Fibroblast of mammary gland (primary cell): Measurements from ENCODE around the gene CLDN34.

ENCODE experiments used
- DNase-seq: peaks from one replicate; pipeline ENCODE4 v3.0.0-alpha.2; 2010; ENCODE audit warnings: low read depth
- H3K4me3 ChIP-seq: 2 replicates; pipeline ENCODE4 v1.5.1; 2011; ENCODE audit warnings: low read depth, mild to moderate bottlenecking, low read length, moderate library complexity; ENCODE audit not compliant: control insufficient read depth
- TF ChIP-seq, protein P1 (sequence below): conservative IDR thresholded peaks from 2 replicates; pipeline ENCODE4 v1.5.1; 2011; ENCODE audit warnings: low read depth, low read length, inconsistent platforms; ENCODE audit not compliant: control insufficient read depth, insufficient read depth

The CLDN34 gene

DNA sequence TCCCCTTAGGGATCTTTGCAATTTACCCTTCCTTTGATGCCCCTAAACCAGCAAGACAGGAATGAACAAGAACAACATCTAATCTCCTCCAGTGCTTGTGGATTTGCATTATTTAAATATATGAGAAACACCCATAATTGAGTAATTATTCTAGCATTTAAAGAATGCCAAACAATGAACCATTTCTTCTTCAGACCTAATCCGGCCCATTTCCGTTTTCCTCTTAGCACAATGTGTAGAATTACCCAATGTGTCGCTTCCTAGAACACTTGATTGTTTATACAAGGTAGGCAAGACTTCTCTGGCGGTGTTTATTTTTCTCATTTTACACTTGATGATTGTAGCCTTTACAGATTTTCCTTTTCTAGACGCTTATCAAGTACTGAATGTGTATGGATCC, 43.5 kb downstream of the CLDN34 start:
- no peak for DNase-seq
- TF ChIP-seq, protein P1, sequence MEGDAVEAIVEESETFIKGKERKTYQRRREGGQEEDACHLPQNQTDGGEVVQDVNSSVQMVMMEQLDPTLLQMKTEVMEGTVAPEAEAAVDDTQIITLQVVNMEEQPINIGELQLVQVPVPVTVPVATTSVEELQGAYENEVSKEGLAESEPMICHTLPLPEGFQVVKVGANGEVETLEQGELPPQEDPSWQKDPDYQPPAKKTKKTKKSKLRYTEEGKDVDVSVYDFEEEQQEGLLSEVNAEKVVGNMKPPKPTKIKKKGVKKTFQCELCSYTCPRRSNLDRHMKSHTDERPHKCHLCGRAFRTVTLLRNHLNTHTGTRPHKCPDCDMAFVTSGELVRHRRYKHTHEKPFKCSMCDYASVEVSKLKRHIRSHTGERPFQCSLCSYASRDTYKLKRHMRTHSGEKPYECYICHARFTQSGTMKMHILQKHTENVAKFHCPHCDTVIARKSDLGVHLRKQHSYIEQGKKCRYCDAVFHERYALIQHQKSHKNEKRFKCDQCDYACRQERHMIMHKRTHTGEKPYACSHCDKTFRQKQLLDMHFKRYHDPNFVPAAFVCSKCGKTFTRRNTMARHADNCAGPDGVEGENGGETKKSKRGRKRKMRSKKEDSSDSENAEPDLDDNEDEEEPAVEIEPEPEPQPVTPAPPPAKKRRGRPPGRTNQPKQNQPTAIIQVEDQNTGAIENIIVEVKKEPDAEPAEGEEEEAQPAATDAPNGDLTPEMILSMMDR, result no peak
- H3K4me3 ChIP-seq, result no peak overlapping the region

DNA sequence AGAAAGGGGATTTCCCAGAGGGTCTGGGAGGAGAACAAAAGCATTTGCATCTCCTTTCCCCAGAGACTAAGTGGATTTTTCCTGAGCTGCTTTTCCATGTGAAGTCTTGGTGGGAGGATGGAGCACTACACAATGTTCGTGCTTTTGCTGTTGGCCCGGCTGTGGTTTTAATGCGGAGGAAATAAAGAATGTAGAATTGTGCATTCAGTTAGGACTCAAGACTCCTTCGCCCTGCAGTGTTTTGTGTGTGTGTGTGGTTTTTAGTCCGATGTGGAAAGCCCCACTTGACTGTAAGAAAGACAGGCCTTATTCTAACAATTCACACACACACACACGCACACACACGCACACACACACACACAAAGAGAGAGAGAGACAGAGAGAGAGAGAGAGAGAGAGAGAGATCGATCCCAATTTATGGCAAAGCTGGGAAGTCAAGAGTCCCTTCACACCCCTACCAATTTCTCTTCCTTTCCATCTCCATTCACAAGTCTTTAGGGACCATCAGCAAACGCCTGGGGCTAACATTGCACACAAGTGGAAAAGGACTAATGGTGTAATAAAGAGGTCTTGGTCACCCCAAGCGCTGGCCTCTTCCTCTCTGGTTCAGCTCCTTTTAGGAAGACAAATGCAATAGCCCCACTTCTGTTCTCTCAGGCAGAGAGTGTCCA, 44.2 kb downstream of the CLDN34 start:
- H3K4me3 ChIP-seq, result no peak overlapping the region
- DNase-seq, result no peak
- TF ChIP-seq, protein P1, result no peak

DNA sequence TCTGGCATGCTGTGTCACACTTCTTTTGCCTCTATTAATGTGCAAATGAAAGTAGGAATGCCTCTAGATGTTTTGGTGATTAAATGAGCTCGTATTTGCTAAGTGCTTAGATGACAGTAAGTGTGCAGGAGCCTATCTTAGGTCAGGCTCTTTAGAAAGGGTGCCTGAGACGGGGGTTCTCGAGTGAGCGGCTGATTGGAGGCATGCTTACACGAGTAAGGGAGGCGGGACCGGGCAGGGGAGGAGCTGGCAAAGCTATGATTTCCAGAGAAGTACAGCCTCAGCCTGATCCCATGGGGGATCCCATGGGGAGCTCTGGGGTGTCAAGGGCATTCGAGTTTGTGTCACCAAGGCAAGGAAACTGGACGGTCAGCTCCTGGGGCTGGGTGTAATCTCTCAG, 44.8 kb downstream of the CLDN34 start:
- DNase-seq, result no peak
- TF ChIP-seq, protein P1, result no peak
- no peak overlapping the region for H3K4me3 ChIP-seq

DNA sequence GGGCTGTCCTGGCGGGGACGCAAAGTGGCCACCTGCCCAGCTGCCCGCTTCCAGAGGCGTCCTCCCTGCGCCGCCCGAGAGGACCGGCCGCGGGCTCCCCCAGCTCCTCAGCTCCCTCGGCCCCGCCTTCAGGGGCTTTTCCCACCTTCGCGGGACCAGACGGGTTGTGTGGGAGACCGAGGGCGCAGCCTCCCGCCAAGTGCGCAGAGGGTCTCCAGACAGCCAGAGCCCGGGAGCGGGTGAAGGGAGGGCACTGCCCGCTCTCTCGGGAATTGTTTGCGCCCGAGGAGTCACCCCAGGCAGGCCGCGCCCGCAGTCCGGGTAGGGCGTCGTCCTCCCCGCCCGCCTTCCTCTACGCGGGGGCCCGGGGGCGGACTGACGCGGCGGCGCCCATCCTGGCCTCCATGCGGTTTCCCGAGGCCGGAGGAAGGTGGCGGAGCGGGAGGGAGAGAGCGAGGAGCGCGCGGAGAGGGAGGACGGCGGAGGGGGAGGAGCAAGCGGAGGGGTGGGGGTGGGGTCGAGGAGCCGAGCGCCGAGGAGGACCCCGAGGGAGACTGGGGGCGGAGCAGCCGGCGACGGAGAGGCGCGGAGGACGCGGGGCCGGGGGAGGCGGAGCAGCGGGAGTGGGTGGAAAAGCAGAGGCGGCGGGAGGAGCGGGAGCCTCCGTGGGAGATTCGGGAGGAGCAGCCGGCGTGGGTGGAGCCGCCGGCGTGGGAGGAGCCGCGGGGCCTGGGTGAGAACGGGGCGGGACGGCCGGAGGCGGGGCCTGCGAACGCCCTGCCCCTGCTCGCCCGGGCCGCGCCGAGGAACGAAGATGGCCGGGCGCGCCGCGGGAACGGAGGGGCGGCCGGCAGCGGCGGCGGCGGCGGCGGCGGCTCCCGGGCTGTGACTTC, 47.5 kb downstream of the CLDN34 start:
- TF ChIP-seq, protein P1, result no peak
- DNase-seq, result peak; percentile 79
- peak overlapping the region; percentile 51 for H3K4me3 ChIP-seq

DNA sequence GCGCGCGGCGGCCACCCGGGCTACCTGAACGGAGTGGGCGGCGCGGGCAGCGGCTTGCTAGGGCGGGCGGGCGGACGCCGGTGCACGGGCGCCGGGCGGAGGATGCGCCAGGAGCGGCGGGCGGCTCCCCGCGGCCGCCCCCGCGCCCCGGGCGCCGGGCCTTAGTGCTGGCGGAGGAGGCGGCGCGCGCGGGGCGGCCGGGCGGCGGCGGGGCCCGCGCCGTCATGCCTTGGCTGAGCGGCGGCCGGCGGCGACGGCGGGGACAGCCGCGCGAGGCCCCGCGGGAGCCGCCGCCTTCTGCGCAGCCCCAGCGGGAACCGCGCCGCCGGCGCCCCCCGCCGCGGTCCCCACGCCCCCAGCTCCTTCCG, 48.2 kb downstream of the CLDN34 start:
- DNase-seq, result no peak
- H3K4me3 ChIP-seq, result no peak overlapping the region
- TF ChIP-seq, protein P1, result no peak

DNA sequence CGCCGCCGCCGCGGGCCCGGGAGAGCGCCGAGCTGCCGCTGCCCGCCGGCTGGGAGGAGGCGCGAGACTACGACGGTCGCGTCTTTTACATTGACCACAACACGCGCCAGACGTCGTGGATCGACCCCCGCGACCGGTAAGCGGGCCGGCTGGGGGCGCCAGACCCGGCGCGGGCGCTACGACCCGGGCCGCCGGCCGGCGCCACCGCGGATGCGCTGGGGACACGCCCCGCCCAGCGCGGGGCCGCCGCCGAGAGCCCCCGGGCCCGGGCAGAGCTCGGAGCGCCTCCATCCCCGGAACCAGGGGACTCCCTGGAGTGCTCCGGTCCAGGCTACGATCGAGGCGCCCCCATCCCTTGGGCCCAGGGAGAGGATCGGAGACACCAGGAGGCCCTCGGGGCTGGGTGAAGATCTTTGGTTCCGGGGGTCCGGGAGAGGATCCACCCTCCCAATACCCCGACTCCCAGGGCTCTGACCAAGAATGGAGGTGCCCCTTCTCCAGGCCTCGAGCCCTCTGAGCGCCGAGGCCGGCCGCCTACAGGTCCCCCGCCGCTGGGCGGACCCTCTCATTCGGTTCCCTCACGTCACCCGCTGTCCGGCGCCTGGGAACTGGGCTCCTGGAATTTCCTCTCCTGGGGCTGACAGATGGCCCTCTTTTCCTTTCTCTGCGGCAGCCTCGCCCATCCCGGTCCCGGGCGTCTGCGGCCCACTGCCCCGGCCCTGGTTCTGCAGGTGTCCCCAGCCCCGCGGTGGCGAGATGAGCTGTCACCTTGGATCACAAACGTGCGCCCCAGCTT, 48.8 kb downstream of the CLDN34 start:
- no peak for DNase-seq
- H3K4me3 ChIP-seq, result peak overlapping the region; percentile 54
- TF ChIP-seq, protein P1, result no peak
